Measurements from ENCODE around the gene CHI3L1. TPM values are rescaled to one million over a fixed set of nuclear protein-coding genes. Genes with fewer than 3 reads are reported as not detected.

CHI3L1 gene
- total and polyA plus RNA-seq, 10 of the 15 experiments (the other 5 are each of a cell fraction or from before 2014, with no cell fraction given): 0.10 to 1.7 (median 0.39) TPM

DNA sequence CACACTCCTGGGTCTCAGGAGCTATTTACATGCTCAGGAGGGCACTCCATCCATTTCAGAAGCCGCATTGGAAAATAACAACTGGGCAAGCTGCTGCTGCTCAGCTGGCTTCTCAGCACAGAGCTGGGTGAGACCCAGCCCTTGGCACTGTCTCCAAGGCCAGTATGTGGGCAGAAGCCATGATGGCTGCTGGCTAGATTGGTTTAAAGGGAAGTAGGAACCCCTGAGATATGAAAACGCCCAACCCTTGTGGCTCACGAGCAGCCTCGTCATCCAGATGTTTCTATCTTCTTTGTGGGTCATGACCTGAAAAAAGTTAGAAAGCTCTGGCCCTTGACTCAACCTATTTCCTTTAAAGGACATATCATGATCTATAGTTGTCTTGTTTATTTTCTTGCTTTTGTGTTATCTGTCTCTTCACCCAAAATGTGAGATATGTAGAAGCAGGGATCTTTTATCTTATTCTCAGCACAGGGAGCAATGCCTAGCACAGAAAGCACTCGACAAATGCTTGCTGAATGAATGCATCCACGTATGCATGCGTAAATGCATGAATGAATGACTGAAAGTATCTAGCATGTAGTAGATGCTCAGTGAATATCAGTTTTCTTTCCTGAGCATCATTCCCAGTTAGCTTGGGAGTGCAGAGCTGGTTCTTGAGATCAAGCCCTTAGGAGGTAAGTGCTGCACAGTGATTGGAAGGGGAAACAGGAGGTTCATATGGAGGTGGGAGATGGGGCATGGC is 22.4 kb downstream of the CHI3L1 start (continued):
- TF ChIP-seq RAD21 (IDR thresholded peaks at IDR 0.05; ENCODE audit: insufficient read depth, low read depth, low read length) (no peak), CHD1 (IDR thresholded peaks at IDR 0.05; ENCODE audit: low read depth, low read length) (no peak), RB1 (IDR thresholded peaks at IDR 0.05; ENCODE audit: borderline replicate concordance) (no peak)

- DNase-seq (ENCODE audit: low read depth, low spot score) (no peak), FAIRE-seq (no peak), ATAC-seq (no peak)
- Histone ChIP-seq H4K20me1 (ENCODE audit: control insufficient read depth, insufficient read depth) (no peaks in the 10 kb centered on the region), H2AFZ (ENCODE audit: control insufficient read depth, low read depth, low read length) (no peak overlapping the region), H3K79me2 (ENCODE audit: control insufficient read depth, insufficient read depth, low read length) (no peaks in the 10 kb centered on the region), H3K36me3 (ENCODE audit: control insufficient read depth in 2 of 2, insufficient read depth in 2 of 2, low read length in 1 of 2) (no peaks in the 10 kb centered on the region), H3K4me1 (ENCODE audit: control insufficient read depth, insufficient read depth, low read length) (no peaks in the 10 kb centered on the region), H3K9me3 (replicated peaks; ENCODE audit: control insufficient read depth, insufficient read depth, low read length) (no peaks in the 10 kb centered on the region), H3K9ac (ENCODE audit: control insufficient read depth, insufficient read depth, low read length) (no peak overlapping the region), H3K4me2 (ENCODE audit: control insufficient read depth, insufficient read depth) (no peak overlapping the region), H3K27me3 (replicated peaks in 1 of 2; ENCODE audit: control insufficient read depth in 2 of 2, insufficient read depth in 2 of 2, low read length in 1 of 2) (peaks cover 0 to 8% of the 10 kb centered on the region in 2 experiments; a peak in 3 of 4 replicates), H3K4me3 (no peak overlapping the region), H3K27ac (ENCODE audit: control insufficient read depth, insufficient read depth) (no peak overlapping the region)
- ChIA-PET SMC1A (ENCODE audit: uncharacterized antibody, unreplicated experiment) (interaction anchor here (1.0 to 1.9 kb wide), 2 partner anchors 10 to 54 kb away, joined by 3 to 7 read pairs; no protein-coding TSS in a partner anchor), POLR2A (no interaction called here), RAD21 (ENCODE audit: unreplicated experiment) (interaction anchor here (1.6 kb wide), 1 partner anchor 54 kb away, joined by 5 read pairs; no protein-coding TSS in a partner anchor), CTCF (interaction anchor here (1.3 to 2.8 kb wide), 3 partner anchors 10 to 122 kb away, joined by 4 to 16 read pairs (median 15); no protein-coding TSS in a partner anchor)
- intact Hi-C loops (cut with micrococcal nuclease; ENCODE audit: unreplicated experiment) (no loop called here), in situ Hi-C loops (cut with MboI) (no loop called here)
- no TSS peak for BruUV-seq (replicated peaks)
- WGBS (ENCODE audit: insufficient coverage, insufficient replicate concordance, low lambda C conversion rate, missing lambda C conversion rate): 13% methylated on average over 1 of the region's 1 CpG
- TF ChIP-seq GATAD2B (conservative IDR thresholded peaks at IDR 0.05; ENCODE audit: low read depth) (no peak), ZNF622 (IDR thresholded peaks at IDR 0.05) (no peak)
These were observed 24.1 kb downstream of the CHI3L1 start for GRCh38 chr1:203162403-203162802.

Measured in GM12878 (cell line).